Measurements from ENCODE around the gene ZNF148. TPM values are rescaled to one million over a fixed set of nuclear protein-coding genes. Genes with fewer than 3 reads are reported as not detected.
"Not testable (repeated sequence)": the region's sequence is repeated elsewhere in the genome, so short reads cannot be mapped to it uniquely, and the experiment has no call there.

ZNF148 gene
- total RNA-seq, 1 donor from 2014 or later = 16.5 TPM

GRCh38 chr3:125395091-125395490, 20.0 kb upstream of the ZNF148 start:
- H3K27ac ChIP-seq = no peak overlapping the region
- intact Hi-C loops (cut with DNase I) = no loop called here
- no peaks in the 10 kb centered on the region for H3K4me1 ChIP-seq
- no peaks in the 10 kb centered on the region for H3K36me3 ChIP-seq
- DNase-seq (ENCODE audit: extremely low spot score in 2 of 2) = no peak
- TF ChIP-seq CTCF (IDR thresholded peaks at IDR 0.05) (no peak), POLR2AphosphoS5 (IDR thresholded peaks at IDR 0.05; ENCODE audit: insufficient read depth in 1 of 2, low read depth in 1 of 2) (no peak), POLR2A (IDR thresholded peaks at IDR 0.05) (no peak)
- H3K9me3 ChIP-seq = no peaks in the 10 kb centered on the region
- no peak overlapping the region for H3K4me3 ChIP-seq
- no peaks in the 10 kb centered on the region for H3K27me3 ChIP-seq

- Histone ChIP-seq H3K9me3 (no peaks in the 10 kb centered on the region), H3K36me3 (no peaks in the 10 kb centered on the region), H3K4me1 (no peaks in the 10 kb centered on the region), H3K4me3 (no peak overlapping the region), H3K27ac (no peak overlapping the region), H3K27me3 (no peaks in the 10 kb centered on the region)
- intact Hi-C loops (cut with DNase I) = no loop called here
- TF ChIP-seq POLR2AphosphoS5 (IDR thresholded peaks at IDR 0.05; ENCODE audit: insufficient read depth in 1 of 2, low read depth in 1 of 2) = no peak
- TF ChIP-seq POLR2A (IDR thresholded peaks at IDR 0.05) = no peak
- TF ChIP-seq CTCF (IDR thresholded peaks at IDR 0.05) = no peak
- no peak for DNase-seq (ENCODE audit: extremely low spot score in 2 of 2)
Observed at GRCh38 chr3:125394406-125394805, 19.3 kb upstream of the ZNF148 start.

- DNase-seq (ENCODE audit: extremely low spot score in 2 of 2) = no peak
- Histone ChIP-seq H3K27me3 (no peaks in the 10 kb centered on the region), H3K4me3 (no peak overlapping the region), H3K4me1 (no peaks in the 10 kb centered on the region), H3K27ac (no peak overlapping the region), H3K9me3 (no peaks in the 10 kb centered on the region), H3K36me3 (no peaks in the 10 kb centered on the region)
- no peak for TF ChIP-seq POLR2A (IDR thresholded peaks at IDR 0.05)
- TF ChIP-seq POLR2AphosphoS5 (IDR thresholded peaks at IDR 0.05; ENCODE audit: insufficient read depth in 1 of 2, low read depth in 1 of 2) = no peak
- no peak for TF ChIP-seq CTCF (IDR thresholded peaks at IDR 0.05)
- intact Hi-C loops (cut with DNase I) = no loop called here
Observed at GRCh38 chr3:125389282-125389681, 14.2 kb upstream of the ZNF148 start.

GRCh38 chr3:125388369-125388768, 13.2 kb upstream of the ZNF148 start:
- H3K4me1 ChIP-seq = not testable (repeated sequence)

GRCh38 chr3:125386811-125387210, 11.7 kb upstream of the ZNF148 start:
- no peak for TF ChIP-seq POLR2AphosphoS5 (IDR thresholded peaks at IDR 0.05; ENCODE audit: insufficient read depth in 1 of 2, low read depth in 1 of 2)
- TF ChIP-seq POLR2A (IDR thresholded peaks at IDR 0.05) = no peak
- TF ChIP-seq CTCF (IDR thresholded peaks at IDR 0.05) = no peak
- H3K4me1 ChIP-seq = no peaks in the 10 kb centered on the region
- DNase-seq (ENCODE audit: extremely low spot score in 2 of 2) = peak in 1 of 2 donors; percentile 89
- H3K4me3 ChIP-seq = no peak overlapping the region
- no peaks in the 10 kb centered on the region for H3K27me3 ChIP-seq
- H3K9me3 ChIP-seq = no peaks in the 10 kb centered on the region
- no peaks in the 10 kb centered on the region for H3K36me3 ChIP-seq
- H3K27ac ChIP-seq = no peak overlapping the region
- intact Hi-C loops (cut with DNase I) = no loop called here

More at GRCh38 chr3:125388369-125388768, 13.2 kb upstream of the ZNF148 start:
- H3K36me3 ChIP-seq; H3K27me3 ChIP-seq; intact Hi-C loops (cut with DNase I); H3K9me3 ChIP-seq; H3K27ac ChIP-seq; H3K4me3 ChIP-seq; DNase-seq (ENCODE audit: extremely low spot score in 2 of 2): not testable (repeated sequence)

GRCh38 chr3:125383744-125384143, 8.6 kb upstream of the ZNF148 start:
- Histone ChIP-seq H3K27me3 (peaks cover 4% of the 10 kb centered on the region), H3K27ac (no peak overlapping the region), H3K36me3 (no peaks in the 10 kb centered on the region), H3K4me3 (no peak overlapping the region), H3K9me3 (no peaks in the 10 kb centered on the region), H3K4me1 (no peaks in the 10 kb centered on the region)
- DNase-seq (ENCODE audit: extremely low spot score in 2 of 2) = no peak
- intact Hi-C loops (cut with DNase I) = no loop called here
- TF ChIP-seq CTCF (IDR thresholded peaks at IDR 0.05) = no peak
- TF ChIP-seq POLR2AphosphoS5 (IDR thresholded peaks at IDR 0.05; ENCODE audit: insufficient read depth in 1 of 2, low read depth in 1 of 2) = no peak
- no peak for TF ChIP-seq POLR2A (IDR thresholded peaks at IDR 0.05)
